Activated naive CD4-positive, alpha-beta T cell (primary cell): ENCODE measurements around the gene SPANXD.
"Not testable (repeated sequence)": the region's sequence is repeated elsewhere in the genome, so short reads cannot be mapped to it uniquely, and the experiment has no call there.

Source experiments
- DNase-seq, 4 experiments: peaks; one replicate each; lab custom pipeline; 2025; lab: John Stamatoyannopoulos, UW

SPANXD gene

DNA sequence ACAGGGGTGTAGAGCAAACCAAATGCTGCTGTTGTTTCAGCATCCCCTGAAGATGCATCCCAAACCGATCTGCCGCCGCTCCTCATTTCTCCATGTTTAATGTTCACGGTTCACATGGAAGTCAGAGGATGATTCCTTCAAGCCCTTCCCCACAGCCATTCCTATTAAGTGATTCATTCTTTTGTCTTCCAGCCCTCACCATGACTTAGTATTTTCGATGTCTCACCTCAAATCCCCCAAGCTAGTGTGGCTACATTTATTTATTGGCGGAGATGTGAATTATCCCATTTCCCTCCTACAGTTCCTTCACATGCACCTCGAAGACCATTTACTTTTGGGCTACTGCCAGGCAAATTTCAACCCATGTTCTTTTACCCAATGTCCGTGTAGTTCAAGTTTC lies at the start of gene SPANXD:
TSS of gene SPANXD (minus strand) at position 101 of the 400 bp plus-strand sequence. CDS start 334 bp downstream, outside the sequence.
- DNase-seq, result not testable (repeated sequence)

DNA sequence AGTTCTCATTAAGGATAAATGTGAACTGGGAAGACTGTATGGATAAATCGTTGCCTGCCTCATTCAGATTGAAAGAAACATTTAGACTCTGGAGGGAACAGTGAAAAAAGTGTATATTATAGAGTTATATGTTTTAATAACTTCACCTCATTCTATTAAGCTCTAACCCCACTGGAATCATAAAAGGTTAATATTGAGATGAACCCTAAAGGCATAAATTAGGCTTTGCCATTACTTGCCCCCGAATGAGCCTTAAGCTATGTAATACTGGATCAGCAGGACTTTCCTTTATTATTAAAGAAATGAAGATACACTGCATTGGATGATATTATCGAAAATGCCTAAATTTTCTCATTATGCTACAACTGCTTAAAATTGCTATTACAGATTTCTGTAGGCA lies 44.1 kb upstream of the SPANXD start:
- DNase-seq, result no peak

- DNase-seq, result no peak
Observed at GRCh38 chrX:141736656-141737055, 38.1 kb upstream of the SPANXD start.

GRCh38 chrX:141733371-141733770 lies 34.8 kb upstream of the SPANXD start:
- no peak for DNase-seq

DNA sequence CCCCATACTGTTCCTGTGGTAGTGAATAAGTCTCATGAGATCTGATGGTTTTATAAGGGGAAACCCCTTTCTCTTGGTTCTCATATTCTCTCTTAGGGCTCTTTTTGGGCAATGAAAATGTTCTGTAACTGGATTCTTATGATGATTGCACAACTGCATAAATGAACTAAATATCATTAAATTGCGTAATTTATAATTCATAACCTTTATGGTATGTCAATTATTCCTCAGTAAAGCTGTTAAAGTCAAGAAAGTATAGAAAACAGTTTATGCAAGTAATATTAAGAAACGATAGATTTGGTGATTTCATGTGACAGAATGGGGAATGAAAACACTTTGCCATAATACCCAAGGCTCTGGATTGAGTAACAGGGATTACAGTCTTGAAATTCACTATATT lies 33.5 kb upstream of the SPANXD start:
- no peak for DNase-seq

- DNase-seq, result no peak
Observed at GRCh38 chrX:141724186-141724585, 25.6 kb upstream of the SPANXD start.

DNA sequence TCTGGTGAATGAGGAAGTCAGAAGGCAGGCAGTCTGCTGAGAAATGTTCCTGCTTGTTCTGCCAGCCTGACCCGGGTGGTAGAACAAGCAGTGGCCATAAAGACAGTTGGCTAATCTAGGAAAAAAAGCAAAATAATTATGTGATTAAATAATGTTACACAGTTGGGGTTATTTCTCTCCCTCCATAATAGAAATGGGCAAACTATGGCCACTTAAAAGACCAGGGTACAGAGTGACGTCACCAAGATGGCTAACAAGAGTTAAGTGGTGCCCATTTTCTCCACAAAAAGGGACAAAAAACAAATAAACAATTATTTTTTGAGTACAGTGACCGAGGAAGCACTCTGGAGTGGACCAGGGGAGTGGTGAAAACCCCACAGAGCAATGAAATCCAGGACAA lies 16.1 kb upstream of the SPANXD start:
- no peak for DNase-seq

DNA sequence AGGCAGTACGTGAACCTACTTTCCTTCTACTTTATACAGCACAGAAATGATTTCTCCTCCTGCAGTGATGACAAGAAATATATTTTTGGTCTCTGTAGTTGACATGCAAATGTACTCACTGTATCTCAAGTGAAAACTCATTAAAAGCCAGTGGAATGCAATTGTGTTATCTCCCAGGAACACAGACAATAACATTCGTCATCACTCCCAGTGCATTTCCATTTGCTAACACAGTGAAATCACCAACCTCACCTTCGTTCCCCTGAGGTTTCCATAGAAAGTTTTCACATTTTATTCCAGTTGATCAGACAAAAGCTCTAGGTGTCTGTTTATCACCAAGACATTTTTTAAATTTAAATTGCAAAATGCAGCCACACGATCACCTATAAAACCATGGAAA lies 2.5 kb upstream of the SPANXD start:
- DNase-seq, result no peak

GRCh38 chrX:141673946-141674345 lies 24.6 kb downstream of the SPANXD start:
- no peak for DNase-seq

DNA sequence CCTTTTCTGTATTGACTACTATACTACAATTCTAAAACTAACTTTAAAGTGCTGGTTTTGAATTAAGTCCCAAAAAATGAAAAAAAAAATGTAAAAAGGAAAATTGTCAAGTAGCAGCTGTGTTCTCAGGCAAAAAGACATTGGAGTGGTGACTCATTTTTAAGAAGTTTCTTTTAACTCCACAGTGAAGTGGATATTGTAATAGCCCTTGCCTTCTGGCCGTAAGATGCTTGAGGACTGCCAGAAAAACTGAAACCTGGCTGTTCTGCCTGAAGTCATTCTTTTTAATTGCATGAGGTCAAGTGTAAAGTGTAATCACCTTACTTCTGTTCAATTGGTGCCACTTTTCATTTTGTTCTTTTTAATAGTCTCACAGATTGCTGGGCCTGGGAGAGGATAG lies 28.9 kb downstream of the SPANXD start:
- DNase-seq, result no peak

- DNase-seq, result no peak
Observed at GRCh38 chrX:141668371-141668770, 30.2 kb downstream of the SPANXD start.

DNA sequence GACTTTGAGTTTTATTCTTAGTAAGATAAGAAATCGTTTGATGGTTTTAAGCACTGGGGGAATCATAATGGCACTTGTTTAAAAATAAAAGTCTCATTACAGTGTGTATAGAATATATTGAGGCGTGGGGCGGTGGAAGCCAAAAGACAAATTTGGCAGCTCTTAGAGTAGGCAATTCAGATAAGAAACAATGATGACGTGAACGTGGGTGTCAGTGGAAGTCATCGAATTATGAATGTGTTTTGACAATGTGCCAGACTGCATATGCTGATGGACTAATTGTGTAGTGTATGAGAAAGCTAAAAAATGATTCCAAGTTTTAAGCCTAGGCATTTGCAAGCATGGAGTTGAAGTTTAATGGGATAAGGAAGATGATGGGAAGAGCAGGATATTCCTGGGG lies 35.8 kb downstream of the SPANXD start:
- no peak for DNase-seq

DNA sequence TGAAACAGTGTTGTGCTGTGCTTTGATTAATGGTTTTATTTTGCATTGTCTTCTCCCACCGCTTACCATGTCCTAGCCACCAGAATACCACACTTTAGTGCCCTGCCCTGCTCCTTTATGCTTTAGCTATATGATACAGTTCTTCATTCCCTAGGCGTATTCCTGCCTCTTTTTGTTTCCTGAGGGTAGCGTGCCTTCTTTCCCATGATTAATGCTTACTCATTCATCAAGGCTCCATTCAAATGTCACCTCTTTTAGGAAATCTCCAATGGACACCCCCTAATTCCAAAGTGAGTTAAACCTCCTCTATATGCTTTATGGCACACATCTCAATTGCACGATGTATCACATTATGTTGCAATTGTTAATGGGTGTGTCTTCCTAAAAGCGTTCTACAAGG lies 46.3 kb downstream of the SPANXD start:
- no peak for DNase-seq
